GM18873 (cell line): Measurements from ENCODE around the gene RAB6B.

Source experiments
- ATAC-seq: cut with Tn5 transposase; IDR thresholded peaks from one replicate; pipeline ENCODE4 v1.9.1; 2021; ENCODE audit warnings: mild to moderate bottlenecking, moderate library complexity, moderate number of reproducible peaks; ENCODE audit not compliant: unreplicated experiment, low FRiP score

Gene RAB6B

DNA sequence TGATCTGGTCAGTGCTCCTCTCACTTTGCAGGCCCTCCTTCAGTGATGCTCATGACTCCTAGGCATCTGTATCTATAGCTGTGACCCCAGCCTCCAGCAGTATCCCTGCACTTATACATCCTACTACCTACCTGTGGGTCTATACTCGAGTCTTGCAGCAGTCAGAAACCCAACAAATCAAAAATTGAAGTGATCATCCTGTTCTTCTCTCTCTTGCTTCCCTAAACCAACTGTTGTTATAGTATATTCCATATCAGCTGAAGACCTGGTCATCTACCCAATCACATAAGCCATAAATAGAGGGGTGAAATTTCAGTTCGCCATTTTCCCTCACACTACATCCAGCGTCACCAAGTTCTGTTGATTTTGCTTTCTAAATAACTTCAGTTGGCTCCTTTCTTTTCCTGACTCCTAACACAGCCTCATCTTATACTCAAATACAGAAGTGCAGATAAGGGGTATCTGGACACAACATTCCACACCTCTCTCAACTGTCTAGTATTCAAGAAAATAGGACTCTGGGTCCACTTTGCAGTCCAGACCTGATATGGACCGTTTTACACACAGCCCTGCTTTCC lies 116.0 kb downstream of the RAB6B start:
- no peak for ATAC-seq

DNA sequence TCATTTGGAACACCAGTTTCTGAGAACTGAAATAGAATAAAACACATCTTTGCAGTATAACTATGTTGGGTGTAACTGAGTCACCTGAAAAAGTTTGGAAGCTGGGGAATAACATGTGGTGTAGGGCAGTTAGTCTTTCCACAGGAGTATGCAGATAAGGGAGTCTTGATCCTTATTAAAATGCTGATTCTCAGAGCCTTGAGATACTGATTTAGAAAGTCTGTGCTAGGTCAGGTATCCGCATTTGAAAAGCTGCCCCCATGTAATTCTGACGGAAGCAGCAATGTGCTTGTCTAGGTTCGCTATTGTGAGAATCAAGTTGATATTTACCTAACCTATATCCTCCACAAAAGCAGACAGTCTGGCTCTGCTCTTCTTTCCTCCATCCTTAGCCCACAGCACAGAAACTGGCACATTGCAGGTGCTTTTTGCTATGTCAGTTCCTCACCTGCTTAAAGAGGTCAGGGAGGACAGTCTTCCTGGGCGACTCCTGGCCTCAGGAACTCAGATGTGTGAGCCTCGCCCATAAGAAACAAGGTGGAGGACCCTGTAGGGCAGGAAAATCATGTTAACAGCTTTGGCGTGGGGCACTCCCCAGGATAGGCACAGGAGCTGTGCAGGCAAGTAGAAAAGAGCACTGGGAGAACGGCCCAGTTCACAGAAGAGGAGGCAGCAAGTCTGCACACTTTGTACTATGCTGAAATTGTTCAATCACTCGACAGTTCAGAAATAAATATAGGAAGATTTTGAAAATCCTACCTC lies 117.7 kb downstream of the RAB6B start:
- no peak for ATAC-seq

DNA sequence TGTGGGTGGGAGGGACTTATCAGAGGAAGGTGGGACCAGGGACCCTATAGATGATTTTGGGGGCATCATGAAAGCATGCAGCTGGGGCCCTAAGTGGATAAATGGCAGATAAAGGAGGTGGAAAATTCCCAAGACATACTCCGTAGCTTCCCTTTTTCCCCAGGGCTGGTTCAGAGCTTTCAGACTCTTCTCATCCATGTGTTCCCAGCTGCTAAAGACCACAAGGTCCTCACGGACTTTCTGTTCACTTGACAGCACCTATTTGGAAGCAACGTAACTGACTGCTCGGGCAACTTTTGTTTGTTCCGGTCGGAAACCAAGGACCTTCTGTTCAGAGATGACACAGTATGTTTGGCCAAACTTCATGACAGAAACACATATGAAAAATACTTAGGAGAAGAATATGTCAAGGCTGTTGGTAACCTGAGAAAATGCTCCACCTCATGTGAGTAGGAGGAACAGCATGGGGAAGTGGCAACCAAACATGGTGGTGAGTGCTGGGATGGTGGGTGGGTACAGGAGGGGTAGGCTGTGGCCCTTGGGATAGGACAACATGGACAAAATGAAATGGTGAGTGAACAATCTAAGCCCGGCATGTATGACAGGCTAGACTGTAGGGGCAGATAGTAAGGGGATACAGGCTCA lies 118.8 kb downstream of the RAB6B start:
- ATAC-seq: no peak

DNA sequence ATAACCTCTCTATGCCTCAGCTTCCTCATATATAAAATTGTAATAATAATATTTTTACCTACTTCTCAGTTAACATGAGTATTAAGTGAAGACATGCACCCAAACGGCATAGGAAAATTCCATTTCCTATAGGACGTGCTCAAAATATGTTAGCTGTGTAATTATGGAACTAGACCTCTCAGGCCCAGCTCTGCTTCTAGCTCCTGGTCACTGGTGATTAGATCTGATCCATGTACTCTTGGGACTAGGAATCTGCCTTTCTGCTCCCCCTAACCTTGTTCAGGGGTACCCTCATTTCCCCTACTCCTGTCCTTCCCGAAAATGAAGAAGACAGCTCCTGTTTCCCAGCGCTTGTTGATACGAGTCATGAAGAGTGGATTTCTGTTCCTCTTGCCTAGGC lies 119.8 kb downstream of the RAB6B start:
- ATAC-seq: no peak

DNA sequence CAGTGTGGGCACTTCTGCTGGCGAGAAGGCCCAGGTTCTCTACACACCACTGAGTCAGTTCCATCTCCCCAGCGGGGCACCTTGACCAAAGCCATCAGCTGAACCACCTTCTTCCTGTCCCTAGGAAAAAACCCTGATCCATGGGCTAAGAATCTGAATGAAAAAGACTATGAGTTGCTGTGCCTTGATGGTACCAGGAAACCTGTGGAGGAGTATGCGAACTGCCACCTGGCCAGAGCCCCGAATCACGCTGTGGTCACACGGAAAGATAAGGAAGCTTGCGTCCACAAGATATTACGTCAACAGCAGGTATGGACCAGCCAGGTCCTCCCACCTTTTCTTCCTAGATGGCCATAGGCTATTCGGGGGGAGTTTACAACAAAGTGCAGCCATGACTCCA lies 120.4 kb downstream of the RAB6B start:
- no peak for ATAC-seq
